H9 (cell line): ENCODE data around the gene PRRX2. TPM values are rescaled to one million over a fixed set of nuclear protein-coding genes. Genes with fewer than 3 reads are reported as not detected.

Experiments
- DNase-seq: peaks from one replicate; pipeline ENCODE4 v3.0.0-alpha.2; 2017
- H2AFZ ChIP-seq: one replicate; pipeline ENCODE4 v1.6.1; 2013; ENCODE audit warnings: mild to moderate bottlenecking, low read length, control low read depth, moderate library complexity
- H2AK5ac ChIP-seq: 2 replicates; pipeline ENCODE4 v1.6.1; 2013; ENCODE audit warnings: low read length, control low read depth, mixed read lengths; ENCODE audit not compliant: insufficient read length
- H2BK120ac ChIP-seq: one replicate; pipeline ENCODE4 v1.6.1; 2013; ENCODE audit warnings: low read depth, mild to moderate bottlenecking, low read length, control low read depth, inconsistent platforms; ENCODE audit not compliant: poor library complexity, severe bottlenecking
- H2BK12ac ChIP-seq: 2 replicates; pipeline ENCODE4 v1.6.1; 2013; ENCODE audit warnings: low read length, control low read depth, mixed read lengths, low read depth; ENCODE audit not compliant: insufficient read length
- H2BK15ac ChIP-seq: 2 replicates; pipeline ENCODE4 v1.6.1; 2013; ENCODE audit warnings: low read depth, low read length, control low read depth
- H2BK20ac ChIP-seq: one replicate; pipeline ENCODE4 v1.6.1; 2013; ENCODE audit warnings: low read depth, mild to moderate bottlenecking, low read length, control low read depth, inconsistent platforms; ENCODE audit not compliant: poor library complexity, severe bottlenecking
- H2BK5ac ChIP-seq: 2 replicates; pipeline ENCODE4 v1.6.1; 2013; ENCODE audit warnings: low read length, control low read depth, mixed read lengths; ENCODE audit not compliant: insufficient read length
- H3K14ac ChIP-seq: 2 replicates; pipeline ENCODE4 v1.6.1; 2013; ENCODE audit warnings: low read length, control low read depth; ENCODE audit not compliant: insufficient read depth
- H3K18ac ChIP-seq: 2 replicates; pipeline ENCODE4 v1.6.1; 2013; ENCODE audit warnings: low read depth, mild to moderate bottlenecking, mixed read lengths, low read length, control low read depth; ENCODE audit not compliant: insufficient read length
- H3K23ac ChIP-seq: 2 replicates; pipeline ENCODE4 v1.6.1; 2013; ENCODE audit warnings: low read length, control low read depth, mixed read lengths, low read depth; ENCODE audit not compliant: insufficient read length
- H3K23me2 ChIP-seq: 2 replicates; pipeline ENCODE4 v1.6.1; 2013; ENCODE audit warnings: low read depth, mild to moderate bottlenecking, mixed read lengths, low read length, control low read depth; ENCODE audit not compliant: insufficient read length, poor library complexity, severe bottlenecking
- H3K27ac ChIP-seq: 2 replicates; pipeline ENCODE4 v1.5.1; 2013; ENCODE audit warnings: low read length, control low read depth, mixed read lengths, low read depth; ENCODE audit not compliant: insufficient read length
- H3K27me3 ChIP-seq: 2 replicates; pipeline ENCODE4 v1.6.1; 2013; ENCODE audit warnings: low read length, control low read depth, inconsistent platforms; ENCODE audit not compliant: insufficient read depth
- H3K4ac ChIP-seq: 2 replicates; pipeline ENCODE4 v1.6.1; 2013; ENCODE audit warnings: low read depth, mild to moderate bottlenecking, control low read depth, inconsistent platforms, low read length, moderate library complexity
- H3K4me1 ChIP-seq: 2 replicates; pipeline ENCODE4 v1.6.1; 2013; ENCODE audit warnings: low read length, control low read depth, inconsistent platforms; ENCODE audit not compliant: insufficient read depth
- H3K4me2 ChIP-seq: 2 replicates; pipeline ENCODE4 v1.6.1; 2013; ENCODE audit warnings: low read length, control low read depth, mixed read lengths; ENCODE audit not compliant: insufficient read length, insufficient read depth
- H3K56ac ChIP-seq: 2 replicates; pipeline ENCODE4 v1.6.1; 2013; ENCODE audit warnings: low read depth, mild to moderate bottlenecking, mixed read lengths, low read length, control low read depth; ENCODE audit not compliant: insufficient read length
- H3K79me1 ChIP-seq: 2 replicates; pipeline ENCODE4 v1.6.1; 2013; ENCODE audit warnings: low read depth, mild to moderate bottlenecking, moderate library complexity, low read length, control low read depth, inconsistent platforms; ENCODE audit not compliant: insufficient read depth, poor library complexity, severe bottlenecking
- H3K79me2 ChIP-seq: 2 replicates; pipeline ENCODE4 v1.6.1; 2013; ENCODE audit warnings: low read length, control low read depth, inconsistent platforms; ENCODE audit not compliant: insufficient read depth
- H3K9ac ChIP-seq: 2 replicates; pipeline ENCODE4 v1.6.1; 2013; ENCODE audit warnings: low read length, control low read depth, mixed read lengths; ENCODE audit not compliant: insufficient read length; ENCODE audit errors: extremely low read depth
- H3K9me3 ChIP-seq: one replicate; pipeline ENCODE4 v1.6.1; 2013; ENCODE audit warnings: low read depth, low read length, inconsistent platforms; ENCODE audit not compliant: control insufficient read depth
- H3T11ph ChIP-seq: one replicate; pipeline ENCODE4 v1.6.1; 2013; ENCODE audit warnings: mild to moderate bottlenecking, low read length, control low read depth, inconsistent platforms
- H4K20me1 ChIP-seq: one replicate; pipeline ENCODE4 v1.6.1; 2013; ENCODE audit not compliant: control insufficient read depth, insufficient read length, insufficient read depth
- H4K5ac ChIP-seq: 2 replicates; pipeline ENCODE4 v1.6.1; 2013; ENCODE audit warnings: low read depth, mild to moderate bottlenecking, mixed read lengths, low read length, control low read depth; ENCODE audit not compliant: insufficient read length
- H4K8ac ChIP-seq: replicated peaks from 2 replicates; pipeline ENCODE4 v1.6.1; 2013; ENCODE audit warnings: low read length, control low read depth, mixed read lengths, low read depth; ENCODE audit not compliant: insufficient read length
- H4K91ac ChIP-seq: 2 replicates; pipeline ENCODE4 v1.6.1; 2013; ENCODE audit warnings: low read depth, mild to moderate bottlenecking, moderate library complexity, mixed read lengths, low read length, control low read depth; ENCODE audit not compliant: insufficient read length
- H3K27ac Mint-ChIP-seq, 3 experiments: 2 replicates in 2 of 3; 3 replicates in 1 of 3; pipeline ENCODE4 v1.8.0; 2020 to 2021; ENCODE audit warnings: mixed read lengths in 3 of 3, mild to moderate bottlenecking in 1 of 3, moderate library complexity in 1 of 3
- H3K27me3 Mint-ChIP-seq: 2 replicates; pipeline ENCODE4 v1.8.0; 2021; ENCODE audit warnings: low read depth, mild to moderate bottlenecking, moderate library complexity, mixed read lengths
- H3K36me3 Mint-ChIP-seq, 3 experiments: 2 replicates in 2 of 3; 3 replicates in 1 of 3; pipeline ENCODE4 v1.8.0; 2020 to 2021; ENCODE audit warnings: low read depth in 3 of 3, mixed read lengths in 3 of 3; ENCODE audit not compliant: insufficient read depth in 1 of 3
- H3K4me1 Mint-ChIP-seq, 2 experiments: 2 replicates each; pipeline ENCODE4 v1.8.0; 2020; ENCODE audit warnings: mixed read lengths in 2 of 2
- H3K4me3 Mint-ChIP-seq, 2 experiments: 2 replicates in 1 of 2; 3 replicates in 1 of 2; pipeline ENCODE4 v1.8.0; 2020 to 2021; ENCODE audit warnings: mild to moderate bottlenecking in 2 of 2, mixed read lengths in 2 of 2, moderate library complexity in 1 of 2
- H3K9me3 Mint-ChIP-seq, 2 experiments: 2 replicates in 1 of 2; 3 replicates in 1 of 2; pipeline ENCODE4 v1.8.0; 2020; ENCODE audit warnings: mild to moderate bottlenecking in 2 of 2, mixed read lengths in 2 of 2, moderate library complexity in 1 of 2
- CTCF ChIP-seq: fragments of 200-600 bp; sonication (generic); conservative IDR thresholded peaks from 3 replicates; pipeline ENCODE4 v1.8.0; 2021; ENCODE audit warnings: antibody characterized with exemption, mild to moderate bottlenecking
- WGBS: extraction: QIAGEN DNeasy Blood & Tissue Kit; methylation state at CpG from one replicate; pipeline ENCODE4 v1.1.7; 2013; ENCODE audit warnings: missing lambda C conversion rate, low lambda C conversion rate, mixed read lengths; ENCODE audit not compliant: insufficient read length; ENCODE audit errors: extremely low coverage; 5-methylcytosine and 5-hydroxymethylcytosine counted together
- total RNA-seq: library from RNA; stranded (reverse); gene quantifications from 2 replicates; pipeline ENCODE4 v1.2.1, GENCODE V29; 2021

Gene PRRX2
- total RNA-seq, 1 experiment from 2014 or later: 3.9 TPM

GRCh38 chr9:129762985-129763926 is 97.8 kb downstream of the PRRX2 start:
- Mint-ChIP-seq H3K9me3 (no peaks in the 10 kb centered on the region), H3K27me3 (no peaks in the 10 kb centered on the region), H3K27ac (peak overlapping the region in 1 of 3 experiments; percentile 25; a peak in 1 of 7 replicates), H3K4me3 (no peak overlapping the region), H3K4me1 (peaks cover 6 to 10% of the 10 kb centered on the region in 2 experiments; a peak in 3 of 4 replicates), H3K36me3 (no peaks in the 10 kb centered on the region)
- TF ChIP-seq CTCF: no peak
- Histone ChIP-seq H2BK5ac (no peak overlapping the region), H3K18ac (no peak overlapping the region), H3K79me1 (no peaks in the 10 kb centered on the region), H3K4me2 (no peak overlapping the region), H3K4ac (no peak overlapping the region), H3K27ac (no peak overlapping the region), H3K14ac (no peak overlapping the region), H2BK20ac (no peak overlapping the region), H4K5ac (no peak overlapping the region), H2BK15ac (no peak overlapping the region), H3K9ac (no peak overlapping the region), H3K4me1 (no peaks in the 10 kb centered on the region; the same call in 1 of the 2 replicates), H3K56ac (no peak overlapping the region), H2BK12ac (no peak overlapping the region), H2BK120ac (no peak overlapping the region), H4K20me1 (no peaks in the 10 kb centered on the region), H3K23ac (no peak overlapping the region), H3K9me3 (no peaks in the 10 kb centered on the region), H2AK5ac (no peak overlapping the region), H3K27me3 (no peaks in the 10 kb centered on the region), H3K79me2 (no peaks in the 10 kb centered on the region), H4K8ac (no peak overlapping the region), H2AFZ (no peak overlapping the region), H3T11ph (no peak overlapping the region), H4K91ac (no peak overlapping the region), H3K23me2 (no peaks in the 10 kb centered on the region)
- no peak for DNase-seq
- no CpG with 5 or more reads among the region's 13 CpGs for whole genome bisulfite sequencing
